HS-27A (cell line): Measurements from ENCODE around the gene MIB2.

Source experiments
- DNase-seq: peaks from one replicate; pipeline ENCODE4 v3.0.0-alpha.2; 2012; ENCODE audit warnings: low read depth, missing footprints

The MIB2 gene

GRCh38 chr1:1598051-1598719 is 17.1 kb upstream of the MIB2 start:
- DNase-seq: no peak

DNA sequence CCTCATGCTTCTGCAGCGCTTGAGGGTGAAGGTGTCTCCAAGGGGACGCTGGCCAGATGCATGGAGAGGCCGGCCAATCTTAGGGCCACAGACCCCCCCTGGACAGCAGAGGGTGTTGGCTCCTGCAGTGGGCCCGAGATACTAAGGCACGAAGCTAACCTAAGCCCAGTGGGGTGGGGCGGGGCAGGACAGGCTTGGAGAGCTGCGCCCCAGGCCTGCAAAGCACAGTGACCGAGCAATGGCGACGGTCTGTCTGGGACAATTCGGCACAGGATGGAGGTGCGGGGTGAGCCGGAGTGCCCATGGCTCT is 16.6 kb upstream of the MIB2 start:
- DNase-seq: no peak

DNA sequence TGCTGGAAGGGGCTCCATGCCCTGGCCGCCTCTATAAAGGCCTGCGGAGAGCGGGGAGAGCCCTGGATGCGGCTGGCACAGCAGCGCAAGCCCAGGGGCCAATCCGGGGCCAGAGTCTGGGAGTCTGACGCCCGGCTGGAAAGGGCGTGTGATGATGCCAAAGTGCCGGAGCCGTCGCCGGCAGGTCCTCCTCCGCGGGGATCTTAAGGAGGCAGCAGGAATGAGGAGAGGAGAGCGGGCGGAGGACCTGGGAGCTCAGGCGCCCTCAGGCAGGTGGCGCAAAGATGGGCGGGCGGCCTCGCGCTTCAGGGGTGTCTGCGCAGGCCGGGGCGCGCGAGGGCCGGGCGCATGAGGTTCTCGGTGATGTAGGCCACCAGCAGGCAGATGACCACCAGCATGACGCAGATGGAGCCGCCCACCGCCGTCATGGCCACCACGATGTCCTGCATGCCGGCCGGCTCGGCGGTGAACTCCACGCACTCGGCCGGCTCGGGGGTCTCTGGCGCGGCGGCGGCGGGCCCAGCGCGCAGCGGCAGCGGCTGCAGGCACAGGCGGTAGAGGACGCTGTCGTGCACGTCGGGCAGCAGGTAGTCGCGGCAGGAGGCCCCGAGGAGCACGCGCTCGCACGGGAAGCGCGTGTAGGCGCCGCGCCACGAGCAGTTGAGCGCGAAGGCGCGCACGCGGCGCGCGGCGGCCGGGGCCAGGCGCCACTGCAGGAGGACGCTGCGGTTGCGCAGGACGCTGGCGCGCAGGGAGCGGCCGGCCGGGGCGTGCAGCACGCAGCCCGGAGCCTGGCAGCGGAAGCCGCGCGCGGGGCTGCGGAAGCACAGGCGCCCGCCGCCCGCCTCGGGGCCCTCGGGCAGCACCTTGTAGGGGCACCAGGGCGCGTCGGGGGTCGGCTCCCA is 16.0 kb upstream of the MIB2 start:
- DNase-seq: no peak

GRCh38 chr1:1599935-1600860 is 15.1 kb upstream of the MIB2 start, which contains the start of gene FNDC10:
Gene FNDC10 (minus strand): TSS chr1:1600135. CDS start chr1:1600015, 120 bp downstream.
- no peak for DNase-seq

DNA sequence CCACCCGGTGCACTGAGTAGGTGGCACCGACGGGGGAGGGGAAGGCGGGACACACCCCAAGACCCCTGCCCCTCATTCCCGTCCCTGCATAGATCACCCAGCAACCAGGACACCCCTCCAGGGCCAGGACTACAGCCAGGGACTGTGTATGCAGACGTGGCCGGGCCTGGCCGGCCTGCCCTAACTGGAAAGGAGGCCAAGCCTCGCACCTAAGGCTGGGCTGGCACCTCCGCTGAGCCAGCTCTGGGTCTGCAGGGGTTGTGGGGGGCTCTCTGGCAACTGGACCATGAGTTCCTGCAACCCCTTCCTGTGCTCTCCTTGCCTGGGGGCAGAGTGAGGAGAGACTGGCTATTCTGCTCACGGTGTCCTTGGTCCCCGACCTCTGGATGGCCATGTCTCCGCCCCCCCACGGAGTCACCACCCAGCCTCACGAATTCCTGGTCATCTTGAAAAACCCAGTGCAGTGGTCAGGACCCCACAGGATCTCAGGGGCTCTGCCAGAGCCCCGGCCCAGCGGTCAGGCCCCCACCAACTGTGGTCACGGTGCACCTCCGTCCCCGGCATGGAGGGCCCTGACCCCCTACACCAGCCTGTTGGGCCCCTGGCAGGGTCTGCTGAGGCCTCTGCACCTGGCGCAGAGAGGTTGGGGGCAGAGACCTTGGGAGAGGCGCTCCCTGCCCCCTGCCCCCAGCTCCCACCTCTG is 14.3 kb upstream of the MIB2 start:
- no peak for DNase-seq

DNA sequence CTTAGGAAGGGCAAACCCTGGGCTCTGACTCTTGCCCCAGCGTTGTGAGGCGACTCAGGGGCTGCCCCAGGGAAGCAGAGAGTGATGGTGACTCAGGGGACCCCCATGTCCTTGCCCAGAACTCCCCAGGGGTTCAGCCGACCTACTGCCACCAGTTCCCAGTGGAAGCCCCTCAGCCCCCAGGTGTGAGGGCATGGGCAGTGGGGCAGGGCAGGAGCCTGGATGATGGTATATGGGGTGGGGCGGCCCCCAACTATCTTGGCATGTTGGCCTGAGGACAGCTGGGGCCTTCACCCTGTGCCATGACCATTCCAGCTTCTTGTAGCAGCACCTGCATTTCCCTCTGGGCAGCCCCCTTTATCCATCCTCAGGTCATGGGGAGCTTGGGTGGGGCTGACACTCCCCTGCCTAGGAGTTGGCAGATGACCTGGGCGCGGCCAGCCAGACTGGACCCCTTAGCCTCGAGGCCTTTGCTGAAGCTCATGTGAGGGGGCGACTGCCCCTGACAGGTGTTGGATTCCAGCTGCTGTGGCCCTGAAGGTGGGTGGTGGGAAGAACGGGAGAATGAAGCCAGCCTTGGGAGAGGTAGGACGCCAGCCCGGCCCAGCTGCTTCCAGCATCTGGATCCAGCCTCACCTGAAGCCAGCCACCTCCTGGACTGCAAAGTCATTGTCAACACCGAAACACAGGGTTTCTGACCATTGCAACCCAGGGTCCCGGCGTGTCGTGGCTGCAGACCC is 13.6 kb upstream of the MIB2 start:
- no peak for DNase-seq

DNA sequence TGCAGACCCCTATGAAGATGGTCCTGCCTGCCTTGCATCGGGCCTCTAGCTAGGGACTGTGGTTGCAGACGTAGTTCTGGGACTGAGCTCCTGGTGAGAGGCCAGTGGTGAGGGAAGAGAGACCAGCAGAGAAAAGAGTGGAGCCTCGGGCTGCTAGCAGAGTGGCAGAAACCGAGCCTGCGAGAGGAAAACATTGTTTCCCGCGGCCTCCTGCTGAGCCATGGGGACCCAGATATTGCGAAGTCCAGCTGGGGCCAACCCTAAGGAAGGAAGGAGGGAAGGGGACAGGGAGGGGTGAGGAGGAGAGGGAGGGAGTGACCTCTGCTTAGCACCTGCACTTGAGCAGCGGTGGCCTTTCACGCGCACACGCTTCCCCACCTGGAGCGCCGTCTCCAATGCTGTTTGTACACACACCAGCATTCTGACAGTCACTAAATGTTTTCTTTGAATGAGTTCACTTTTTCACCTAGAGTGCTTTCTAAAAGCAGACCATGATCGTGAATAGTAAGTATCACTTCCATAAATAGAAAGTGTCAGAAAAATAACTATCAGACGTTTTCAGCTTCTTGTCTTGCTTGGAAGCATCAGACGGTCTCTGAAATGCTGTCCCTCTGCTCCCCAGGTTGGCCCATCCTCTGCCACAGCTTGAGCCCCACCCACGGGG is 12.9 kb upstream of the MIB2 start:
- DNase-seq: no peak

- no peak for DNase-seq
Observed at GRCh38 chr1:1602968-1603506, 12.3 kb upstream of the MIB2 start.

- no peak for DNase-seq
Observed at GRCh38 chr1:1603671-1604373, 11.5 kb upstream of the MIB2 start.

GRCh38 chr1:1604374-1605033 is 10.8 kb upstream of the MIB2 start:
- no peak for DNase-seq

- DNase-seq: no peak
Observed at GRCh38 chr1:1605034-1605591, 10.2 kb upstream of the MIB2 start.

DNA sequence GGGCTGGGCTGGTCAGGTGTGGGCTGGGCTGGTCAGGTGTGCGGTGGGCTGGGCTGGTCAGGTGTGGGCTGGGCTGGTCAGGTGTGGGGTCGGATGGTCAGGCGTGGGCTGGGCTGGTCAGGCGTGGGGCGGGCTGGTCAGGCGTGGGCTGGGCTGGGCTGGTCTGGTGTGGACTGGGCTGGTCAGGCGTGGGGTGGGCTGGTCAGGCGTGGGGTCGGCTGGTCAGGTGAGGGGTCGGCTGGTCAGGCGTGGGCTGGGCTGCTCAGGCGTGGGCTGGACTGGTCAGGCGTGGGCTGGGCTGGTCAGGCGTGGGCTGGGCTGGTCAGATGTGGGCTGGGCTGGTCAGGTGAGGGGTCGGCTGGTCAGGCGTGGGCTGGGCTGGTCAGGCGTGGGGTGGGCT is 9.6 kb upstream of the MIB2 start:
- no peak for DNase-seq

DNA sequence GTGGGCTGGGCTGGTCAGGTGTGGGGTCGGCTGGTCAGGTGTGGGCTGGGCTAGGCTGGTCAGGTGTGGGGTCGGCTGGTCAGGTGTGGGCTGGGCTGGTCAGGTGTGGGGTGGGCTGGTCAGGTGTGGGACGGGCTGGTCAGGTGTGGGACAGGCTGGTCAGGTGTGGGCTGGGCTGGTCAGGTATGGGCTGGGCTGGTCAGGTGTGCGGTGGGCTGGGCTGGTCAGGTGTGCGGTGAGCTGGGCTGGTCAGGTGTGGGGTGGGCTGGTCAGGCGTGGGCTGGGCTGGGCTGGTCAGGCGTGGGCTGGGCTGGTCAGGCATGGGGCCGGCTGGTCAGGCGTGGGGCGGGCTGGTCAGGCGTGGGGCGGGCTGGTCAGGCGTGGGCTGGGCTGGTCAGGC is 9.1 kb upstream of the MIB2 start:
- DNase-seq: no peak

- DNase-seq: no peak
Observed at GRCh38 chr1:1609822-1610485, 5.3 kb upstream of the MIB2 start.

GRCh38 chr1:1610796-1611195 is 4.5 kb upstream of the MIB2 start:
- no peak for DNase-seq

GRCh38 chr1:1612104-1612400 is 3.2 kb upstream of the MIB2 start:
- no peak for DNase-seq

DNA sequence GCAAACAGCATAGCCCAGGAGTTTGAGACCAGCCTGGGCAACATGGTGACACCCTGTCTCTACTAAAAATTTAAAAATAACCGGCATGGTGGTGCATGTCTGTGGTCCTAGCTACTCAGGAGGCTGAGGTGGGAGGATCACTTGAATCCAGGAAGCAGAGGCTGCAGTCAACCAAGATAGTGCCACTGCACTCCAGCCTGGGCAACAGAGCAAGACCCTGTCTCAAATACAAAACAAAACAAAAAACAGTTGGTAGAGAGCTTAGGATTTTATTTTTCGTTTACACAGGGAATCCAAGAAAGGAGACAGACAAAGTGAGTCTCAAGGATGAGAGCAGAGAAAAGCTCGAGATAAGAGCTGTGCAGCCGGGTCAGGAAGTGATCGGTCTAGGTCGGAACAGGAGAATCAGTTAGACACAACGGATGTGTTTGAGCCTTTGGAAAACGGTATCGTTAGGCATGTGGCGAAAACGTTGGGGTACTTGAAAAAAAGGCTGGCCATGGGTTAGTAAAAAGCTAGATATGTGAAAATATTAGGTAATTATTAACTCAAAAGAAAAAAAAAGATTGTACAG is 1.7 kb upstream of the MIB2 start:
- DNase-seq: no peak
